IgD-negative memory B cell (primary cell): ENCODE results near the gene NDST3. TPM values are rescaled to one million over a fixed set of nuclear protein-coding genes. Genes with fewer than 3 reads are reported as not detected.
"Not testable (repeated sequence)": the region's sequence is repeated elsewhere in the genome, so short reads cannot be mapped to it uniquely, and the experiment has no call there.

Experiments used
- H3K27ac Mint-ChIP-seq, 3 donors: one replicate each; pipeline ENCODE4 v1.8.0; 2020 to 2022; ENCODE audit warnings: mild to moderate bottlenecking in 3 of 3, mixed read lengths in 3 of 3, moderate library complexity in 1 of 3
- H3K27me3 Mint-ChIP-seq: one replicate; pipeline ENCODE4 v1.8.0; 2021; ENCODE audit warnings: mixed read lengths
- H3K36me3 Mint-ChIP-seq: one replicate; pipeline ENCODE4 v1.8.0; 2020; ENCODE audit warnings: mild to moderate bottlenecking, mixed read lengths
- H3K4me1 Mint-ChIP-seq, 3 donors: one replicate each; pipeline ENCODE4 v1.8.0; 2020 to 2022; ENCODE audit warnings: mixed read lengths in 3 of 3, mild to moderate bottlenecking in 1 of 3
- H3K4me3 Mint-ChIP-seq, 4 donors: one replicate each; pipeline ENCODE4 v1.8.0; 2020 to 2022; ENCODE audit warnings: mild to moderate bottlenecking in 4 of 4, mixed read lengths in 4 of 4, moderate library complexity in 3 of 4
- H3K9me3 Mint-ChIP-seq, 3 donors: one replicate each; pipeline ENCODE4 v1.8.0; 2020 to 2021; ENCODE audit warnings: mixed read lengths in 3 of 3, mild to moderate bottlenecking in 1 of 3
- polyA plus RNA-seq: library from polyadenylated mRNA; unstranded; fragments of 300-500 nt; fragmentation: Illumina TruSeq; gene quantifications from one replicate; pipeline ENCODE4 v1.2.3, GENCODE V29; 2021

The NDST3 gene
- polyA plus RNA-seq, 1 donor from 2014 or later: not detected

DNA sequence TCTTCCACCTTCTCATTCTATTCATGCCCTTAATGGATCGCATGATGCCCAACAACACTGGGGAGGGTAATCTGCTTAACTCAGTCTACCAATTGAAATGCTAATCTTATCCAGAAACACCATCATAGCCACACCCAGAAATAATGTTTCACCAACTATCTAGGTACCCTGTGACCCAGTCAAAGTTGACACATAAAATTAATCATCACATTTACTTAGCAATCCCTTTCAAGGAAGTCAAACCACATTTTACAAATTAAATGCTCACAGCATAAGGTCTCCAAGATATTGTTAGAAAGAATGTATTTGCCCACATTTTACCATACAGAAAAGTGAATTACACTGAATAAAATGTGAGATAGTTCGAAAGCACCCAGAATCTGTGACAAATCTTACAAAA is 226.0 kb downstream of the NDST3 start:
- Mint-ChIP-seq H3K9me3 (no peaks in the 10 kb centered on the region), H3K27ac (no peak overlapping the region), H3K27me3 (no peaks in the 10 kb centered on the region), H3K36me3 (no peaks in the 10 kb centered on the region), H3K4me1 (no peaks in the 10 kb centered on the region), H3K4me3 (no peak overlapping the region)

DNA sequence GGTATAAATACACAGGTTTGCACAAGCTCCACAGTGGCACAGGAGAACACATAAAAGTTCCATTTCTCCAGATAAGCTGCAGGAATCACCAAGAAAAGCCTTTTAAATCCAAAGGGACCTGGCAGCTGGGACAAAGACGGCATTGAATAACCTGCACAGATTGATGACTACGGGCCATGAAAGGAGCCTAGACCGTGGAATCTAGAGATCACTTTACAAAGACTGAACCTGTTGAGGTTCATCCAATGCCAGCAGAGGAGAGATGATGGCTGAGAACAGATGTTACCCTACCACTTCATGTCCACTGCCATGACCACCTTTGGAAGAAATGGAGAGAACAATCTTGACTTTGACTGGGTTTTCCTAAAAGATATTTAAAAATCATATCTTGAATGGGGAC is 229.8 kb downstream of the NDST3 start:
- H3K4me1 Mint-ChIP-seq: no peaks in the 10 kb centered on the region
- H3K9me3 Mint-ChIP-seq: no peaks in the 10 kb centered on the region
- H3K36me3 Mint-ChIP-seq: no peaks in the 10 kb centered on the region
- peak overlapping the region in 1 of 3 donors; percentile 20 for H3K27ac Mint-ChIP-seq
- H3K27me3 Mint-ChIP-seq: no peaks in the 10 kb centered on the region
- H3K4me3 Mint-ChIP-seq: no peak overlapping the region

DNA sequence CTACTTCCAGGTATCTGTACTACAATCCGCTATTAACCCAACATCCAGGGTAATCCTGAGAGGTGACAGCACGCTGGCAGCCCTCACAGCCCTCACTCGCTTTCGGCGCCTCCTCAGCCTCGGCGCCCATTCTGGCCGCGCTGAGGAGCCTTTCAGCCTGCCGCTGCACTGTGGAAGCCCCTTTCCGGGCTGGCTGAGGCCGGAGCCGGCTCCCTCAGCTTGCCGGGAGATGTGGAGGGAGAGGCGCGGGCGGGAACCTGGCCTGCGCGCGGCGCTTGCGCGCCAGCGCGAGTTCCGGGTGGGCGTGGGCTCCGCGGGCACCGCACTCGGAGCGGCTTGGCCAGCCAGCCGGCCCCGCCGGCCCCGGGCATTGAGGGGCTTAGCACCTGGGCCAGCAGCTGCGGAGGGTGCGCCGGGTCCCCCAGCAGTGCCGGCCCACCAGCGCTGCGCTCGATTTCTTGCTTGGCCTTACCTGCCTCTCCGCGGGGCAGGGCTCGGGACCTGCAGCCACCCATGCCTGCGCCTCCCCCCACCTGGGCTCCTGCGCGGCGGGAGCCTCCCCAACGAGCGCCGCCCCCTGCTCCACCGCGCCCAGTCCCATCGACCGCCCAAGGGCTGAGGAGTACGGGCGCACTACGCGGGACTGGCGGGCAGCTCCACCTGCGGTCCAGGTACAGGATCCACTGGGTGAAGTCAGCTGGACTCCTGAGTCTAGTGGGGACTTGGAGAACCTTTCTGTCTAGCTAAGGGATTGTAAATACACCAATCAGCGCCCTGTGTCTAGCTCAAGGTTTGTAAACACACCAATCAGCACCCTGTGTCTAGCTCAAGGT is 231.2 kb downstream of the NDST3 start:
- H3K9me3 Mint-ChIP-seq: no peaks in the 10 kb centered on the region
- no peak overlapping the region for H3K27ac Mint-ChIP-seq
- no peaks in the 10 kb centered on the region for H3K27me3 Mint-ChIP-seq
- peak overlapping the region in 2 of 4 donors; percentile 16 to 59 for H3K4me3 Mint-ChIP-seq
- H3K36me3 Mint-ChIP-seq: no peaks in the 10 kb centered on the region
- peaks cover under 1 to 3% (median under 1%) of the 10 kb centered on the region in 3 donors for H3K4me1 Mint-ChIP-seq

DNA sequence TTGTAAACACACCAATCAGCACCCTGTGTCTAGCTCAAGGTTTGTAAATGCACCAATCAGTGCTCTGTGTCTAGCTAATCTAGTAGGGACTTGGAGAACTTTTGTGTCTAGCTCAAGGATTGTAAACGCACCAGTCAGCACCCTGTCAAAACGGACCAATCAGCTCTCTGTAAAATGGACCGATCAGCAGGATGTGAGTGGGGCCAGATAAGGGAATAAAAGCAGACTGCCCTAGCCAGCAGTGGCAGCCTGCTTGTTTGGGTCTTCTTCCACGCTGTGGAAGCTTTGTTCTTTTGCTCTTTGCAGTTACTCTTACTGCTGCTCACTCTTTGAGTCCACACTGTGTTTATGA is 231.8 kb downstream of the NDST3 start:
- H3K9me3 Mint-ChIP-seq, H3K36me3 Mint-ChIP-seq, H3K27ac Mint-ChIP-seq, H3K4me1 Mint-ChIP-seq, H3K27me3 Mint-ChIP-seq: not testable (repeated sequence)
- H3K4me3 Mint-ChIP-seq: peak overlapping the region in 1 of 4 donors; percentile 35

DNA sequence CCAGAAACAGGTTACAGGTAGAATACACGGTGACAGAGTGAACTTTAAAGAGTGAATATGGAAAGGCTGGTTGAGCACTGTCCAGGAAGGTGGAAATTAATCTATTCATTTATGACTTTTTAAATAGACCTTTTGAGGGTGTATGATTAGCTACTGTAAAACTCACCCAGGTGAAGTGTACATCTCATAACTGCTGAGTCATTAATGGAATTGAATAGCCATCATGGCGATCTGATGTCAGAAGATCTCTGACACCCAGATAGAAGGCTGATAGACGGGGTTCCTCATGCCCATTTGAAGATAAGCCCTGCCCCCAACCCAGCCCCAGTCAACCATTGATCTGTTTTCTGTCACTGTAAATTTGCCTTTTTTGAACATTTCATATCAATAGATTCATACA is 234.5 kb downstream of the NDST3 start:
- Mint-ChIP-seq H3K9me3 (no peaks in the 10 kb centered on the region), H3K4me3 (no peak overlapping the region), H3K36me3 (no peaks in the 10 kb centered on the region), H3K27ac (no peak overlapping the region), H3K27me3 (no peaks in the 10 kb centered on the region), H3K4me1 (peaks cover 1 to 5% (median 2%) of the 10 kb centered on the region in 3 donors)

DNA sequence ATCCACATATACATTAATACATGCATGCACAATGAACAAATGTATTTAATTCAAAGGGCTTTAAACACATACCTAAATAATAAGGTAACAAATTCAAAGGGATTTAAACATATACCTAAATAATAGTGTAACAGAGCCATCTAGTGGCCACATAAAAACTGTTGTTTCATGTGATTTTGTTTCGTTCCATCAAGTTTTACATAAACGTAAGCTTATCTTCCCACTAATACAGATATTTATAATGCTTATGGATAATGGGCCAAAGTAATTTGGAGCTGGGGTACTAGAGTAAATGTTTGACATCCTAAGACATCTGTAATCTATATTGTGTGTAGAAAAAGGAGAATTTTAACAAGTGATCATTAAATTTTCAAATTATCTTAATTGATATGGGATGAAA is 236.2 kb downstream of the NDST3 start:
- Mint-ChIP-seq H3K4me3 (peak overlapping the region in 1 of 4 donors; percentile 9), H3K9me3 (no peaks in the 10 kb centered on the region), H3K27ac (no peak overlapping the region), H3K27me3 (no peaks in the 10 kb centered on the region), H3K36me3 (no peaks in the 10 kb centered on the region), H3K4me1 (peaks cover 2 to 5% (median 3%) of the 10 kb centered on the region in 3 donors)

DNA sequence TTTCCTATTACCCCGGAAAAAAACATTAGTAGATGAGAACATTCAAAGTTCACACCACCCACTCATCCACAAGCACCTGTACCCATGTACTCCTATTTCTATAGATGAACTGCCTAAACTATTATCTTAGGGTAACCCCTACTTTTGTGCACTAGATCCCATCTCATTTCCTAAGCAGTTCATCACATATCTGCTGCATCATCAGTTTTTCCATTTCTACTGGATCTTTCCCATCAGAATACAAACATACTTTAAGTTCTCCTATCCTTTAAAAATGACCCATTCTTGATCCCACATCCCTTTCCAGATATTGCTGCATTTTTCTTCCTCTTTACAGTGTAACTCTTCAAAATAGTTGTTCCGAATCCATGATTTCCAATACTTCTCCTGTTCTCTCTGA is 237.5 kb downstream of the NDST3 start:
- no peak overlapping the region for H3K4me3 Mint-ChIP-seq
- H3K9me3 Mint-ChIP-seq: no peaks in the 10 kb centered on the region
- H3K27me3 Mint-ChIP-seq: no peaks in the 10 kb centered on the region

DNA sequence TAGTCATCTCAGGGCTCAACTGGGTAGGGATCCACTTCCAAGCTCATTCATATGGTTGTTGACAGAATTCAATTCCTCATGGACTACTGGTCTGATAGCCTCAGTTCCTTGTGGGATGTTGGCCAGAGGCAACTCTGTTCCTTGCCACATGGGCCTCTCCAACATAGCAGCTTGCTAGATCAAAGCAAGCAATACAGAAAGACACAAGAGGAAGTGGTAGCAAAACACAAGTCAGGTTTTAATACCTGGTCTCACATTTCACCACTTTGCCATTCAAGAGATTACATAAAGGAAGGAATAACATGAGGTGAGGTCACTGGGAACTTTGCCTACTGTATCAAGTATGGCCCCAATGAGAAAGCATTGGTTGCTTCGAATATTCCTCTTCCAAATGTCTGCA is 239.4 kb downstream of the NDST3 start:
- H3K4me3 Mint-ChIP-seq: no peak overlapping the region
- H3K27me3 Mint-ChIP-seq: no peaks in the 10 kb centered on the region
- H3K27ac Mint-ChIP-seq: no peak overlapping the region
- no peaks in the 10 kb centered on the region for H3K9me3 Mint-ChIP-seq
- peaks cover 9 to 12% (median 9%) of the 10 kb centered on the region in 3 donors for H3K4me1 Mint-ChIP-seq
- no peaks in the 10 kb centered on the region for H3K36me3 Mint-ChIP-seq

More for the DNA sequence above, 237.5 kb downstream of the NDST3 start:
- H3K4me1 Mint-ChIP-seq: peaks cover 2 to 5% (median 3%) of the 10 kb centered on the region in 3 donors
- H3K36me3 Mint-ChIP-seq: no peaks in the 10 kb centered on the region
- no peak overlapping the region for H3K27ac Mint-ChIP-seq

DNA sequence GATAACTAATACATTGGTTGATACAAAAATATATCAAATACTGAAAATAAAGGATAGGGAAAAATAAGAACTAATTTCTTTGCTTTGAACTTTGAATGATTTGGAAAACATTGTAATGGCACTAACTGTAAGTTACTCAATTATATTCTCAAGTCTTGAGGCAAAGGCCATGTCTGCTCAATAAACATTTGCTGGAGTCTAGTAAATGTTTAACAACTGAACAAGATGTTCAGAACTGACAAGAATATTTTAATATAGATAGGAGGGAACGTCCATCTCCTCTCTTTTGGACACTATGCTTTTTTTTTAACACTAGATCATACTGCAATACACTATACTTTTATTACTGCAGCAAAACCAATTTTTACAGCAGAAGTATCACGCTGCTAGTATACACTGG is 242.3 kb downstream of the NDST3 start:
- Mint-ChIP-seq H3K4me3 (peak overlapping the region in 1 of 4 donors; percentile 74), H3K27ac (peak overlapping the region in 2 of 3 donors; percentile 84 to 86), H3K36me3 (no peaks in the 10 kb centered on the region), H3K9me3 (no peaks in the 10 kb centered on the region), H3K4me1 (peaks cover 19 to 29% (median 23%) of the 10 kb centered on the region in 3 donors), H3K27me3 (no peaks in the 10 kb centered on the region)

DNA sequence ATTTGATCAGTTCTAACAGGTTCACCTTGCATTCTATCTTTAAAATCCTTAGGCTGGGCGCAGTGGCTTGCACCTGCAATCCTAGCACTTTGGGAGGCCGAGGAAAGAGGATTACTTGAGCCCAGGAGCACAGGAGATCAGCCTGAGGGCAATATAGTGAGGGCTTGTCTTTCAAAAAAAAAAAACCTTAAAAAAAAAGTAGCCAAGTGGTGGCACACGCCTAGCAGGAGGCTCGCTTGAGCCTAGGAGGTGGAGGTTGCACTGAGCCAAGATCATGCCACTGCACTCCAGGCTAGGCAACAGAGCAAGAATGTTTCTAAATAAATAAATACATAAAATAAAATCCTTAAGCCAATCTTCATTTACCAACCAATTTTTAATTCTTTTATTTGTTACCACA is 243.0 kb downstream of the NDST3 start:
- Mint-ChIP-seq H3K27ac (peak overlapping the region; percentile 84 to 100 (median 86)), H3K36me3 (no peaks in the 10 kb centered on the region)

DNA sequence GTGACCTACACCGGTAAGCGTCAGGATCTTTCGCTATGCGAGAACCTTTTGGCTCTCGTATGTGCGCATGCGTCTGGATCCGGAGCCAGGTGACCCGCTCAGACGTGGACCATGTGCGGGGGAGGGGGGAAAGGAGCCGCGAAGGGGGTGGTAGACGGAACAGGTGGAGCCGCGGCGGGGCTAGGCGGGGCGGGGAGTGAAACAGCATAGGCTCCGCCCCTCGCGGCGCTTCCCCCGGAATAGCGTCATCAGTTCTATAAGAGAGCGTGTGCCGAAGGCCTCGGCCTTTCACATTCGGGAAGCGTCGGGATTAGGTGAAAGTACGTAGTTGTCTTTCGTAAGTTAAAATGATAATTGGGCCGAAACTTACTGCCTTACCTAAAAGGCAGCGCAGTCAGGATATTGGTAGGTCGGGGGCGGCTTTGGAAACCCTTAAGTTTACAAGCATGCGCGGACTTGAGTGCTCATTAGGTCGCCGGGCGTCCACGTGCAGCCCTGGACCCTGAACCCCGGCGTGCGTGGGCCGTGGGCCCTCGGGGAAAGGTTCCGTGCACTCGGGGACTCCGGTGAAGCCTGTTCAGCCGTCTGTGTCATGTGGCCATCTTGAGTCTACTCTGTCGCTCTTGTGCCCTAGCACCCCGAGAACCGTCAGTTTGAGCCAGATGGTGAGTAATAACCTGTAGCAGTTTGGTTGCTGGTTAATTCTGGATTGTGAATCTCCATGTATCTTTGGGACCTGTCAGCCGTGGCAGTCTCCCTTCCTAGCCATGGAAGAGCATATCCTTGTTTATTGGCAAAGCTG is 244.4 kb downstream of the NDST3 start:
- H3K27me3 Mint-ChIP-seq: no peaks in the 10 kb centered on the region
- peak overlapping the region; percentile 87 to 100 (median 97) for H3K27ac Mint-ChIP-seq
- H3K4me1 Mint-ChIP-seq: peaks cover 27 to 46% (median 28%) of the 10 kb centered on the region in 3 donors
- H3K9me3 Mint-ChIP-seq: no peaks in the 10 kb centered on the region
- H3K4me3 Mint-ChIP-seq: peak overlapping the region; percentile 90 to 99 (median 92)
- H3K36me3 Mint-ChIP-seq: no peaks in the 10 kb centered on the region

More for the DNA sequence above, 243.0 kb downstream of the NDST3 start:
- Mint-ChIP-seq H3K4me1 (peaks cover 19 to 36% (median 23%) of the 10 kb centered on the region in 3 donors), H3K9me3 (no peaks in the 10 kb centered on the region), H3K27me3 (no peaks in the 10 kb centered on the region), H3K4me3 (peak overlapping the region; percentile 22 to 99 (median 84))

DNA sequence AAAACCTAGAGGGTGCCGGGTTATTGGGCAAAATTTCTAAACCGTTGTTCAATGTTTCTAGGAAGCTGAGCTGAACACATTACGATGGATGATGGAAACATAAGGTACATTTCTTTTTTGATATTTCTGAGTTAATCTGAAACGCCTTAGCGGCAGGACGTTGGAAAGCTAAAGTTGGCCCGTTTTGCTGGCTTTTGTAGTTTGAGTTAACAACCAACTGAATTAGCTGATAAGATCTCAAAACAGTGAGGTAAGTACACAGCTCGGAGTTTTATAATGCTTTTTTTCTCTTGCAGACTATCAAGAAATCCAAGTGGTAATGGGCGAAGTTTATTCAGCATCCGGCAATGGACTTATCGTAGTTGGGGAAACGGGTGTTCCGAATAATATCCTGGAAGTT is 245.0 kb downstream of the NDST3 start:
- Mint-ChIP-seq H3K27ac (peak overlapping the region; percentile 87 to 100 (median 97)), H3K27me3 (no peaks in the 10 kb centered on the region), H3K4me1 (peaks cover 33 to 51% (median 33%) of the 10 kb centered on the region in 3 donors), H3K4me3 (peak overlapping the region; percentile 90 to 99 (median 92)), H3K9me3 (no peaks in the 10 kb centered on the region), H3K36me3 (no peaks in the 10 kb centered on the region)

DNA sequence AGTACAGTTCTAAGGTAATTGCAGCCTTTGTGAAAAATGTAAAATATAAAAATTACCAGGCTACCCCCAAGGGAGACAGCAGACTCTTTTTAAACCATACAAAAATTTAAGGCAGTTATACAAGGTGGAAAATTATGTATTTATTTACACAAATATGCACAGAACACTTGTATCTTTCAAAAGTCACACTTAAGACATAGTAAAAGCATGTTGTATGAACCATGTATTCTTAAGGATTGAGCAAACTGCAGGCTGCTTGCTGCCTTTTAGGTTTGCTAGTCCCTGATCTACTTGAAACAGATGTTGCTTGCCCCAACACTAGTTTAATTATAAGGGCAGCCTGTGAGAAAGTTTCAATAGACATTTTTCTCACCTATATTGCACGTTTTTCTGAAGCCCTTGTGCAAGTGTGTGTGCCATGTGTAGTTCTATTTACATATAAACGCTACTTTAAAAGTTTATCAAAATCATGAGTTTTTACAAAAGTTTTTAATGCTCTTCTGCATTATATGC is 245.7 kb downstream of the NDST3 start:
- H3K27me3 Mint-ChIP-seq: no peaks in the 10 kb centered on the region
- peaks cover 33 to 54% (median 36%) of the 10 kb centered on the region in 3 donors for H3K4me1 Mint-ChIP-seq
- H3K36me3 Mint-ChIP-seq: no peaks in the 10 kb centered on the region

DNA sequence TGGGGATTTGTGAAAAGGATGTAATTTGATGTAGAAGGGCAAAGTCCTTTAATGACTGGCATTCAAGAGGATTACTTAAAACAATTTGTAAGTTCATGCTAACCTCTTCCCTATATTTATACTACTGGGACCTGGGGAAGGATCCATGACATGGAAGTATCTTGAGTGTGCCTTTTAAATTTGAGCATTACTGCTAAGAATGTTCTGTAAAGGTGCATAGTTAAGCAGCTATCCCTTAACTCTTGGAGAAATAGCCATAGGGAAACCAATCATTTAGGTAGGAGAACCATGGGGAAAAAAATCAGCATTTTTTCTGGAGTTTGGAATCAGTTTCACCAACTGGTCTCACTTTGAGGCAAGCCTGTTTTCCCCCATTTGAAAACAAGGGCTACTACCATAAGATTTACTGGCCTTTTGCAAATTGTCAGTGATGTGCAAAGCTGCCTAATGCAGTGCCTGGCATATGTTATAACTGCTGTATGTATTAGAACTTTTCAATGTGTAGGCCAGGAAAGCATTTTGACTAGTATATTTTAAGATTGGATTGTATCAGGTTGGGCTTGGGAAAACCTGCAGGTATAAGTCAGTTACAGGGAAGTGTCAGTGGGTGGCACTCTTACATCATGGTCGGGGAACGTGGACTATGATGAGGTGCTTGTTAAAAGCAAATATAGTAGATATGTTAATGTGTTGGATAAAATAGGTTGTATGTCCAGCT is 246.4 kb downstream of the NDST3 start:
- H3K4me1 Mint-ChIP-seq: peaks cover 33 to 52% (median 36%) of the 10 kb centered on the region in 3 donors
- no peaks in the 10 kb centered on the region for H3K9me3 Mint-ChIP-seq
- no peaks in the 10 kb centered on the region for H3K27me3 Mint-ChIP-seq
- H3K27ac Mint-ChIP-seq: peak overlapping the region; percentile 1 to 61 (median 47)
- H3K36me3 Mint-ChIP-seq: no peaks in the 10 kb centered on the region
- H3K4me3 Mint-ChIP-seq: peak overlapping the region; percentile 38 to 73 (median 50)

More for the DNA sequence above, 245.7 kb downstream of the NDST3 start:
- H3K27ac Mint-ChIP-seq: peak overlapping the region in 2 of 3 donors; percentile 87 to 100
- no peaks in the 10 kb centered on the region for H3K9me3 Mint-ChIP-seq
- peak overlapping the region; percentile 90 to 99 (median 92) for H3K4me3 Mint-ChIP-seq
